NCI-H2227 (cell line): ENCODE measurements around the gene PGK2.

ENCODE experiments used
- DNase-seq: peaks from one replicate; lab custom pipeline; 2025; ENCODE audit not compliant: unreplicated experiment; lab: John Stamatoyannopoulos, UW

Gene PGK2

DNA sequence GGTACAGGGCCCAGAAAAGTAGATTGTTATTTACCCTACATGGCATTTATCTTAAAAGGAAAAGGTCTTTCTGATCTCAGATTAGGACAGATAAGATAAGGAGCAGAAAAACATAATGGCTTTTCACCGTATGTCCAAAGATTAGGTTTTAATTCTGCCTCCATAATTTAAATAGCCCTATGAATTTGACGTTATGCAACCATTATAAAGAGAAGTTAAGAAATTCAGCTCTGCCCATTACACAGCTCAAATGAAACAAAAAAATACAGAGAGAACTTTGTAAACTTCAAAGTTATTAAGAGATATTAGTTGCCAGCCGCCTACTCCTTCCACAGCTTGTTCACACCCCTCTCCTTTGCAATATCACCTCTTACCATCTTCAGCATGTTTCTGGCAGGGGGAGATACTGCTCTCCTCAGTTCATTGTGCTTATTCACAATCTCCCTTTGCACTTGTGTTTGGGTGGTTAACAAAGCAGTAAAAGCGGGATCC, 51.0 kb downstream of the PGK2 start:
- DNase-seq, result no peak
